Spleen (tissue), 11 donors: ENCODE data around the gene ATXN7. TPM values are rescaled to one million over a fixed set of nuclear protein-coding genes. Genes with fewer than 3 reads are reported as not detected.

ENCODE experiments used
- DNase-seq: peaks from one replicate; pipeline ENCODE4 v3.0.0-alpha.2; 2020
- H3K27ac ChIP-seq, 8 donors: fragments of 200-600 bp; sonication (generic) in 7 of 8; 1 replicate in 4 of 8; 2 replicates in 4 of 8; pipeline versions ENCODE4 v1.5.0 to v1.8.0; 2016 to 2021; ENCODE audit warnings: inconsistent platforms in 4 of 8, mild to moderate bottlenecking in 4 of 8, moderate library complexity in 1 of 8
- H3K27me3 ChIP-seq, 7 donors: fragments of 200-600 bp; sonication (generic) in 6 of 7; replicated peaks in 1 of 7; 1 replicate in 4 of 7; 2 replicates in 3 of 7; pipeline versions ENCODE4 v1.5.0 to v1.8.0; 2016 to 2021; ENCODE audit warnings: inconsistent platforms in 3 of 7, mild to moderate bottlenecking in 1 of 7
- H3K36me3 ChIP-seq, 6 donors: fragments of 200-600 bp; sonication (generic) in 5 of 6; 1 replicate in 4 of 6; 2 replicates in 2 of 6; pipeline versions ENCODE4 v1.5.0 to v1.8.0; 2016 to 2021; ENCODE audit warnings: inconsistent platforms in 2 of 6
- H3K4me1 ChIP-seq, 6 donors: fragments of 200-600 bp; sonication (generic) in 5 of 6; 1 replicate in 3 of 6; 2 replicates in 3 of 6; pipeline versions ENCODE4 v1.5.0 to v1.8.0; 2016 to 2021; ENCODE audit warnings: inconsistent platforms in 3 of 6
- H3K4me3 ChIP-seq, 8 donors: fragments of 200-600 bp; sonication (generic) in 7 of 8; 1 replicate in 4 of 8; 2 replicates in 4 of 8; pipeline versions ENCODE4 v1.5.0 to v1.8.0; 2016 to 2021; ENCODE audit warnings: inconsistent platforms in 4 of 8, mild to moderate bottlenecking in 4 of 8, moderate library complexity in 2 of 8
- H3K9me3 ChIP-seq, 8 donors: fragments of 200-600 bp; sonication (generic) in 7 of 8; 1 replicate in 4 of 8; 2 replicates in 4 of 8; pipeline versions ENCODE4 v1.5.0 to v1.8.0; 2016 to 2021; ENCODE audit warnings: inconsistent platforms in 4 of 8
- CTCF ChIP-seq, 11 experiments: fragments of 200-600 bp in 7 of 11; fragments of 450-650 bp in 4 of 11; sonication (generic) in 4 of 11; IDR thresholded peaks in 8 of 11; conservative IDR thresholded peaks in 3 of 11; 1 replicate in 7 of 11; 2 replicates in 4 of 11; pipeline versions ENCODE4 v1.4.0 to v1.8.0; 2016 to 2021; ENCODE audit warnings: antibody characterized with exemption in 11 of 11, inconsistent platforms in 4 of 11, mild to moderate bottlenecking in 1 of 11
- POLR2A ChIP-seq, 3 donors: fragments of 450-650 bp; IDR thresholded peaks; one replicate each; pipeline ENCODE4 v1.5.1; 2017; ENCODE audit warnings: antibody characterized with exemption in 3 of 3, mild to moderate bottlenecking in 1 of 3
- POLR2AphosphoS5 ChIP-seq, 3 donors: sonication (generic); formaldehyde crosslinking; IDR thresholded peaks; one replicate each; pipeline ENCODE4 v1.5.1; 2017; ENCODE audit warnings: antibody characterized with exemption in 3 of 3
- WGBS, 5 donors: extraction: QIAGEN DNeasy Blood & Tissue Kit in 3 of 5; methylation state at CpG; one replicate each; pipeline versions ENCODE4 v1.1.5 to v1.1.7; 2013 to 2018; 5-methylcytosine and 5-hydroxymethylcytosine counted together
- intact Hi-C: fragments of 100-400 bp; cut with DNase I; formaldehyde crosslinking; loops from one replicate; pipeline ENCODE4 v1.15.0; 2023; ENCODE audit warnings: low total_unique reads
- polyA plus RNA-seq, 3 donors: library from polyadenylated mRNA; stranded (reverse); fragments of 200-250 nt; gene quantifications; one replicate each; pipeline ENCODE4 v1.2.1, GENCODE V29; 2013
- total RNA-seq, 7 donors: library from RNA; depleted of rRNA in 3 of 7; stranded (reverse); fragments of >200 nt in 3 of 7; fragmentation: NEBNext Ultra II Directional in 4 of 7; extraction: Animal tissue kit (Norgen Biotek cat#: 25700) in 4 of 7; gene quantifications; one replicate each; pipeline versions ENCODE4 v1.1.0 to v1.2.1, GENCODE V29; 2016 to 2021
- donor health status: healthy with polysubstance abuse.
- donor health status: DM: no; HTN: no; CAD: no; lungs with moderate emphysema.
- donor health status: DM: no; HTN: no; CAD: no.
- donor health status: Bipolar disorder and iron deficiency.
- donor health status: healthy.
- donor health status: DM: no; HTN: no; CAD: no.
- donor health status: DM: yes; HTN: yes; CAD: no.

The ATXN7 gene
- total and polyA plus RNA-seq, 10 donors = 1.9 to 91.8 (median 54.7) TPM

- 84 to 91% (median 87%) methylated on average over 3 of the region's 3 CpGs for WGBS, 5 donors
- Histone ChIP-seq H3K9me3 (no peaks in the 10 kb centered on the region), H3K36me3 (peaks cover 0 to 17% (median 0%) of the 10 kb centered on the region in 6 donors), H3K27ac (no peak overlapping the region), H3K4me1 (peaks cover 4 to 86% (median 37%) of the 10 kb centered on the region in 6 donors), H3K27me3 (no peaks in the 10 kb centered on the region), H3K4me3 (no peak overlapping the region)
- TF ChIP-seq POLR2A (IDR thresholded peaks at IDR 0.05) = no peak
- TF ChIP-seq CTCF (IDR thresholded peaks at IDR 0.05 in 8 of 11, conservative IDR thresholded peaks at IDR 0.05 in 3 of 11) = no peak
- no peak for TF ChIP-seq POLR2AphosphoS5 (IDR thresholded peaks at IDR 0.05)
- intact Hi-C loops = no loop called here
- DNase-seq = no peak
These were observed 6.4 kb downstream of the ATXN7 start for GRCh38 chr3:63869940-63870614.

GRCh38 chr3:63870615-63871005, 6.9 kb downstream of the ATXN7 start:
- no peak for DNase-seq
- 58 to 72% (median 66%) methylated on average over 2 of the region's 2 CpGs for WGBS, 5 donors
- Histone ChIP-seq H3K27me3 (no peaks in the 10 kb centered on the region), H3K36me3 (peaks cover 0 to 17% (median 0%) of the 10 kb centered on the region in 6 donors), H3K4me3 (no peak overlapping the region), H3K4me1 (peaks cover 3 to 87% (median 36%) of the 10 kb centered on the region in 6 donors), H3K9me3 (no peaks in the 10 kb centered on the region), H3K27ac (no peak overlapping the region)
- intact Hi-C loops = no loop called here
- TF ChIP-seq POLR2A (IDR thresholded peaks at IDR 0.05) (no peak), POLR2AphosphoS5 (IDR thresholded peaks at IDR 0.05) (no peak), CTCF (IDR thresholded peaks at IDR 0.05 in 8 of 11, conservative IDR thresholded peaks at IDR 0.05 in 3 of 11) (no peak)

- TF ChIP-seq POLR2AphosphoS5 (IDR thresholded peaks at IDR 0.05) (no peak), CTCF (IDR thresholded peaks at IDR 0.05 in 8 of 11, conservative IDR thresholded peaks at IDR 0.05 in 3 of 11) (no peak), POLR2A (IDR thresholded peaks at IDR 0.05) (no peak)
- 90 to 96% (median 95%) methylated on average over 2 of the region's 2 CpGs for WGBS, 5 donors
- H3K4me3 ChIP-seq = no peak overlapping the region
- peaks cover 3 to 90% (median 40%) of the 10 kb centered on the region in 6 donors for H3K4me1 ChIP-seq
- no peaks in the 10 kb centered on the region for H3K9me3 ChIP-seq
- no peak overlapping the region for H3K27ac ChIP-seq
- no peaks in the 10 kb centered on the region for H3K27me3 ChIP-seq
- peaks cover 0 to 16% (median 0%) of the 10 kb centered on the region in 6 donors for H3K36me3 ChIP-seq
- intact Hi-C loops = no loop called here
- DNase-seq = no peak
These were observed 8.7 kb downstream of the ATXN7 start for GRCh38 chr3:63872135-63872924.

- no peak for DNase-seq
- H3K4me3 ChIP-seq = no peak overlapping the region
- H3K4me1 ChIP-seq = peaks cover 3 to 93% (median 38%) of the 10 kb centered on the region in 6 donors
- H3K27ac ChIP-seq = peak overlapping the region in 1 of 8 donors; percentile 18
- peaks cover 0 to 11% (median 0%) of the 10 kb centered on the region in 6 donors for H3K36me3 ChIP-seq
- intact Hi-C loops = no loop called here
- no peaks in the 10 kb centered on the region for H3K27me3 ChIP-seq
- WGBS, 5 donors = 43 to 80% (median 61%) methylated on average over 3 of the region's 3 CpGs
- H3K9me3 ChIP-seq = no peaks in the 10 kb centered on the region
- TF ChIP-seq POLR2AphosphoS5 (IDR thresholded peaks at IDR 0.05) = no peak
- TF ChIP-seq CTCF (IDR thresholded peaks at IDR 0.05 in 8 of 11, conservative IDR thresholded peaks at IDR 0.05 in 3 of 11) = no peak
- TF ChIP-seq POLR2A (IDR thresholded peaks at IDR 0.05) = no peak
These were observed 11.1 kb downstream of the ATXN7 start for GRCh38 chr3:63874769-63875168.
